ENCODE measurements around the gene AK1.

Gene AK1

GRCh38 chr9:127877566-127877998 lies at the start of gene AK1:
Gene AK1 (minus strand): TSS chr9:127877675. CDS start chr9:127874617, 3,058 bp downstream.
- in situ Hi-C loops (cut with MboI; ENCODE audit: low sequenced_read_pairs): no loop called here

- in situ Hi-C loops (cut with MboI; ENCODE audit: low sequenced_read_pairs): loop anchor here (25.0 kb wide), 1 partner anchor 990 kb away; no protein-coding TSS in a partner anchor
Observed at GRCh38 chr9:127926906-127927200, 49.4 kb upstream of the AK1 start.

GRCh38 chr9:127925959-127926905 lies 48.8 kb upstream of the AK1 start:
- in situ Hi-C loops (cut with MboI; ENCODE audit: low sequenced_read_pairs): loop anchor here (25.0 kb wide), 1 partner anchor 989 kb away; no protein-coding TSS in a partner anchor

GRCh38 chr9:127924736-127925444 lies 47.4 kb upstream of the AK1 start:
- in situ Hi-C loops (cut with MboI; ENCODE audit: low sequenced_read_pairs): loop anchor here (25.0 kb wide), 3 partner anchors 413 to 988 kb away; no protein-coding TSS in a partner anchor

GRCh38 chr9:127923771-127924170 lies 46.3 kb upstream of the AK1 start:
- in situ Hi-C loops (cut with MboI; ENCODE audit: low sequenced_read_pairs): loop anchor here (25.0 kb wide), 2 partner anchors 411 to 711 kb away; no protein-coding TSS in a partner anchor

- in situ Hi-C loops (cut with MboI; ENCODE audit: low sequenced_read_pairs): loop anchor here (25.0 kb wide), 2 partner anchors 411 to 711 kb away; no protein-coding TSS in a partner anchor
Observed at GRCh38 chr9:127923046-127923445, 45.6 kb upstream of the AK1 start.

GRCh38 chr9:127921557-127922120 lies 44.2 kb upstream of the AK1 start:
- in situ Hi-C loops (cut with MboI; ENCODE audit: low sequenced_read_pairs): loop anchor here (25.0 kb wide), 2 partner anchors 409 to 709 kb away; no protein-coding TSS in a partner anchor

GRCh38 chr9:127920794-127921193 lies 43.3 kb upstream of the AK1 start:
- in situ Hi-C loops (cut with MboI; ENCODE audit: low sequenced_read_pairs): loop anchor here (25.0 kb wide), 2 partner anchors 408 to 708 kb away; no protein-coding TSS in a partner anchor

- in situ Hi-C loops (cut with MboI; ENCODE audit: low sequenced_read_pairs): loop anchor here (25.0 kb wide), 2 partner anchors 407 to 707 kb away; no protein-coding TSS in a partner anchor
Observed at GRCh38 chr9:127919253-127919815, 41.9 kb upstream of the AK1 start.

GRCh38 chr9:127918183-127919107 lies 41.0 kb upstream of the AK1 start:
- in situ Hi-C loops (cut with MboI; ENCODE audit: low sequenced_read_pairs): loop anchor here (25.0 kb wide), 2 partner anchors 406 to 706 kb away; no protein-coding TSS in a partner anchor

- in situ Hi-C loops (cut with MboI; ENCODE audit: low sequenced_read_pairs): loop anchor here (25.0 kb wide), 2 partner anchors 405 to 705 kb away; no protein-coding TSS in a partner anchor
Observed at GRCh38 chr9:127917603-127918002, 40.1 kb upstream of the AK1 start.

GRCh38 chr9:127916720-127917581 lies 39.5 kb upstream of the AK1 start, which contains the start of gene ST6GALNAC4:
Gene ST6GALNAC4 (minus strand): TSS chr9:127917041. CDS start chr9:127916419, 622 bp downstream.
- in situ Hi-C loops (cut with MboI; ENCODE audit: low sequenced_read_pairs): loop anchor here (25.0 kb wide), 2 partner anchors 405 to 705 kb away; no protein-coding TSS in a partner anchor

- in situ Hi-C loops (cut with MboI; ENCODE audit: low sequenced_read_pairs): loop anchor here (25.0 kb wide), 2 partner anchors 404 to 704 kb away; no protein-coding TSS in a partner anchor
Observed at GRCh38 chr9:127915801-127916719, 38.6 kb upstream of the AK1 start.

- in situ Hi-C loops (cut with MboI; ENCODE audit: low sequenced_read_pairs): loop anchor here (25.0 kb wide), 2 partner anchors 403 to 703 kb away; no protein-coding TSS in a partner anchor
Observed at GRCh38 chr9:127915325-127915752, 37.9 kb upstream of the AK1 start.

GRCh38 chr9:127913682-127914081 lies 36.2 kb upstream of the AK1 start:
- in situ Hi-C loops (cut with MboI; ENCODE audit: low sequenced_read_pairs): loop anchor here (25.0 kb wide), 2 partner anchors 401 to 701 kb away; no protein-coding TSS in a partner anchor

GRCh38 chr9:127912882-127913281 lies 35.4 kb upstream of the AK1 start:
- in situ Hi-C loops (cut with MboI; ENCODE audit: low sequenced_read_pairs): loop anchor here (25.0 kb wide), 2 partner anchors 401 to 701 kb away; no protein-coding TSS in a partner anchor

GRCh38 chr9:127912296-127912695 lies 34.8 kb upstream of the AK1 start:
- in situ Hi-C loops (cut with MboI; ENCODE audit: low sequenced_read_pairs): loop anchor here (25.0 kb wide), 2 partner anchors 400 to 700 kb away; no protein-coding TSS in a partner anchor

Measured in HL-60/S4 treated with retinoic acid at 250 ng/mL for 4 days and 3 days (cell line).